GM10248 (cell line): ENCODE data around the gene IRGM.
"Not testable (repeated sequence)": the region's sequence is repeated elsewhere in the genome, so short reads cannot be mapped to it uniquely, and the experiment has no call there.

Experiments used
- CTCF ChIA-PET: fragments of 300-600 bp; sonication (Branson Sonifier 250); formaldehyde crosslinking; extraction: SDS; loops from one replicate; lab custom pipeline; 2021; ENCODE audit warnings: antibody characterized with exemption; lab: Yijun Ruan, JAX
- POLR2A ChIA-PET: fragments of 350-650 bp; sonication (Branson Sonifier 250); formaldehyde crosslinking; extraction: SDS; loops from one replicate; lab custom pipeline; 2020; ENCODE audit warnings: antibody characterized with exemption; lab: Yijun Ruan, JAX
- DNase-seq: peaks from one replicate; pipeline ENCODE4 v3.0.0; 2012; ENCODE audit errors: extremely low spot score
- CTCF ChIP-seq: IDR thresholded peaks from 2 replicates; pipeline ENCODE4 v1.5.1; 2012; ENCODE audit warnings: mild to moderate bottlenecking, low read depth; ENCODE audit errors: extremely low read depth, missing control alignments, control extremely low read depth

The IRGM gene

GRCh38 chr5:150848271-150848670 is 1.9 kb downstream of the IRGM start:
- ChIA-PET POLR2A (no interaction called here), CTCF (interaction anchor here (0.6 to 6.0 kb wide), 9 partner anchors 24 to 292 kb away, joined by 3 to 94 read pairs (median 6); no protein-coding TSS in a partner anchor)
- no peak for TF ChIP-seq CTCF
- no peak for DNase-seq

- POLR2A ChIA-PET = no interaction called here
- no peak for DNase-seq
- no peak for TF ChIP-seq CTCF
- CTCF ChIA-PET = interaction anchor here (0.7 to 3.4 kb wide), 5 partner anchors 41 to 291 kb away, joined by 3 to 13 read pairs (median 3); no protein-coding TSS in a partner anchor
Observed at GRCh38 chr5:150851039-150851438, 4.7 kb downstream of the IRGM start.

GRCh38 chr5:150853561-150853960 is 7.2 kb downstream of the IRGM start:
- POLR2A ChIA-PET = no interaction called here
- no peak for DNase-seq
- CTCF ChIA-PET = interaction anchor here (1.4 to 1.7 kb wide), 2 partner anchors 8 to 52 kb away, joined by 4 to 5 read pairs; partner anchors contain the start of gene IRGM
- TF ChIP-seq CTCF = no peak

DNA sequence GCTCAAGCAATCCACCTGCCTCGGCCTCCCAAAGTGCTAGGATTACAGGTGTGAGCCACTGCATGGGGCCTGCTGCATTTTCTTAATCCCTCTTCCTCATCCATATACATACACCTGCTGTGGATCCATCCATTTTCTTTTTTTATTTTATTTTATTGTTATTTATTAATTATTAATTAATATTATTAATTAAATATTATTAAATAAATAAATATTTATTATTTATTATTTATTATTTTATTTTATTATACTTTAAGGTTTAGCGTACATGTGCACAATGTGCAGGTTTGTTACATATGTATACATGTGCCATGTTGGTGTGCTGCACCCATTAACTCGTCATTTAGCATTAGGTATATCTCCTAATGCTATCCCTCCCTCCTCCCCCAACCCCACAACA is 10.4 kb downstream of the IRGM start:
- CTCF ChIA-PET, DNase-seq, POLR2A ChIA-PET: not testable (repeated sequence)

GRCh38 chr5:150860246-150860821 is 14.0 kb downstream of the IRGM start:
- no peak for TF ChIP-seq CTCF
- POLR2A ChIA-PET = no interaction called here
- no peak for DNase-seq
- CTCF ChIA-PET = interaction anchor here (2.0 kb wide), 1 partner anchor 14 kb away, joined by 4 read pairs; the partner anchor contains the start of gene IRGM

DNA sequence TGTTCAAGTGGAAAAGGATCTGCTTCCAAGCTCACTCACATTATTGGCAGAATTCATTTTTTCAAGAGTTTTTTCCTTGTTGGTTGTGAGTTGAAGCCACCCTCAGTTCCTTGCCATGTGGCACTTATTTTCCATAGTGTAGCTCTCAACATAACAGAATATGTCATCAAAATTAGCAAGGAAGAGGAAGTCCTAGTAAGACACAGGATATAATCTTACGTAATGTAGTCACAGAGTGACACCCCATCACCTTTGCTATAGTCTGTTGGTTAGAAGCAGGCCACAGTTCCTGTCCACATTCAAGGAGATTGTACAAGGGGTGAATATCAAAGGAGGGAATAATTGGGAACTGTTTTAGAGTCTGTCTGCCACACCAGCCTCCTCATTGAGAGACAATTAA is 15.7 kb downstream of the IRGM start:
- DNase-seq = no peak
- no peak for TF ChIP-seq CTCF
- ChIA-PET CTCF (no interaction called here), POLR2A (no interaction called here)

- no peak for DNase-seq
- POLR2A ChIA-PET = no interaction called here
- no peak for TF ChIP-seq CTCF
- CTCF ChIA-PET = no interaction called here
Observed at GRCh38 chr5:150879358-150879757, 33.0 kb downstream of the IRGM start.
